Renal cortical epithelial cell (primary cell): ENCODE measurements around the gene PSENEN. TPM values are rescaled to one million over a fixed set of nuclear protein-coding genes. Genes with fewer than 3 reads are reported as not detected.

Experiments
- DNase-seq: peaks from one replicate; pipeline ENCODE4 v3.0.0-alpha.2; 2011; ENCODE audit warnings: low read depth
- total RNA-seq: library from RNA; depleted of rRNA; stranded (reverse); fragments of >200 nt; gene quantifications from 2 replicates; pipeline ENCODE4 v1.2.3, GENCODE V29; 2014

The PSENEN gene
- total RNA-seq, 1 donor from 2014 or later, result 23.5 TPM

DNA sequence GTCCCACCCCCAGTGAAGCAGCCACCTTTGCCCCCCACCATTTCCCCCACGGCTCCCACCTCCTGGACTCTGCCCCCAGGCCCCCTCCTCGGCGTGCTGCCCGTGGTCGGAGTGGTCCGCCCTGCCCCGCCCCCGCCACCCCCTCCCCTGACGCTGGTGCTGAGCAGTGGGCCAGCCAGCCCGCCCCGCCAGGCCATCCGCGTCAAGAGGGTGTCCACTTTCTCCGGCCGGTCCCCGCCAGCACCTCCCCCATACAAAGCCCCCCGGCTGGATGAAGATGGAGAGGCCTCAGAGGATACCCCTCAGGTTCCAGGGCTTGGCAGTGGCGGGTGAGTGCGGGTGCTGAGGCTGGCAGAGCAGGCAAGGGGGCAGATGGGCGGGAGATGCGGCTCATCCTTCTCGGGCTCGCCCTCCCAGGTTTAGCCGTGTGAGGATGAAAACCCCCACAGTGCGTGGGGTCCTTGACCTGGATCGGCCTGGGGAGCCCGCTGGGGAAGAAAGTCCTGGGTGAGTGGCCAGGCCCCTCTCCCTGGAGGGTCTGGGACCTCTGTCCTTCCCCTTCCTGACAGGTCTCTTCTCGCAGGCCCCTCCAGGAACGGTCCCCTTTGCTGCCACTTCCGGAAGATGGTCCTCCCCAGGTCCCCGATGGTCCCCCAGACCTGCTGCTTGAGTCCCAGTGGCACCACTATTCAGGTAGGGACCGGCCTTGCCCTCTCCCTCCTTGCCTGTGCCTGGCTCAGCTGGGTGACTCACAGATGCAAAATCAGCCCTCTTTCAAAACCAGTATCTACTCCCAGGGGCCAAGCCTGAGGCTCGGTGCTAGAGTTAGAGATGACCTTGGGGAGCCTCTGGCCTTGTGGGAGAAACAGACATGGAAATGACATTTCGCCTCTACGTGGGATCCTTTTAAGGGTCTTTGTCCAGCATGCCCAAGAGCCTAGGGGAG is 12.0 kb upstream of the PSENEN start:
- no peak for DNase-seq

DNA sequence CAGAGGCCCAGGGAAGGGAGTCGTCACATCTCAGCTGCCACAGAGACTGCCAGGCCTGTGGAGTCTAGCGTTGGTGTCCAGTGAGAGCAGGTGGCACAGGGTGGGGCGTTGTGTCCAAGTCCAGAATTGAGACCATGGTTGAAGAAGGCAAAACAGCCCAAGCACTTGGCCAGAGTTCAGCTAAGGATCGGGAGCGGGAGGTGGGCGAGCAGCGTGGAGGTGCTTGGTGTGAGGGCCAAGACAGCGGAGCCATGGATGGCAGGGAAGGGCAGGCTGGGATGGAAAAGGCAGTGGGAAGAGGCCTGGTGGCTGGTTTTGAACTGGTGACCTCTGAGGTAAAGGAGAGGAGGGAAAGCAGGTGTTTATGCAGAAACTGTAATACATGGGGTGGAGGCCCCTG is 11.2 kb upstream of the PSENEN start:
- no peak for DNase-seq

DNA sequence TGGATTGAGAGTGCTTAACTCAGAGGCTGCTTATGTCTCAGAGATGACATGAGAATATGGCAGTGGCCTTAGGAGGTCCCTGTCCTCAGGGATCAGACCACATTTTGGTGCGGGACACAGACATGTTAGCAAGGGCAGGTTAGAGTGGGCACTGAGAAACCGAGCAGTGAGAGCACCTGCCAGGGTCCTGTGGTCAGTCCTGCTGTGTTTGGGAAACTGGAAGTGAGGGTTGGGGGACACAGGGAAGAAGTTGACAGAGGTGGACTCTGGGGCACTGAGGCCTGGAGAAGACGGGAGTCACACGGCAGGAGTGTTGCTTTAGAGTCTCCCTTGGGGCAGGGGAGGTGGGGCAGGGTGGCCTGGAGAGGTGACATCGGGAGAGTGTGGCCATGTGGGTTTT is 10.6 kb upstream of the PSENEN start:
- DNase-seq, result no peak

DNA sequence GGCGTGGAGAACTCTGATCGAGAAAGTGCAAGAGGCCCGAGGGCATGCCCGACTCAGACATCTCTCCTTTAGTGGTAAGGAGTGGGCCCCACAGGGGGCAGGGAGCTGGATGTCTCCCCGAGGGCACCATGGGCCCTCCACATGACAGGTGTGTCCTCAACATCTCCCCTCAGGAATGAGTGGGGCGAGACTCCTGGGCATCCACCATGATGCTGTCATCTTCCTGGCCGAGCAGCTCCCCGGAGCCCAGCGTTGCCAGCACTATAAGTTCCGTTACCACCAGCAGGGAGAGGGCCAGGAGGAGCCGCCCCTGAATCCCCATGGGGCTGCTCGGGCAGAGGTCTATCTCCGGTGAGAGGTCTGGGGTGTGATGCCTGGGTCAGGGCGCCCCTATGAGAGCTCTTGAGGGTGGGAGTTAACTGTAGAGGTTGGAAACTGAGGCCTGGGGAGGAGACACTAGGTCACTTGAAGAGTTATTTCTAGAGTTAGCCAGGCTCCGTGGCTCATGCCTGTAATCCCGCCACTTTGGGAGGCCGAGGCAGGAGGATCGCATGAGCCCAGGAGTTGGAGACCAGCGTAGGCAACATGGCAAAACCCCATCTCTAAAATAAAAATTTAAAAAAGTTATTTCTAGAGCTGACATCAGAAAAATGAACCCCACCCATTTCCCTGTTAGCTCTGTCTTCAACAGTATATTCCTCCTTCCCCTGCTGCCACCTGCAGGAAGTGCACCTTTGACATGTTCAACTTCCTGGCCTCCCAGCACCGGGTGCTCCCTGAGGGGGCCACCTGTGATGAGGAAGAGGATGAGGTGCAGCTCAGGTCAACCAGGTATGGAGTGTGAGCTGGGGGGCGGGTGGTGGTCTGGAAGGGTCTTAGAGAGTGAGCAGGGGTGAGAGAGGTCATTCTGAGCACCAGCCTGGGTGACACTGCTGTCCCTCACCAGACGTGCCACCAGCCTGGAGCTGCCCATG is 8.3 kb upstream of the PSENEN start:
- DNase-seq, result no peak

DNA sequence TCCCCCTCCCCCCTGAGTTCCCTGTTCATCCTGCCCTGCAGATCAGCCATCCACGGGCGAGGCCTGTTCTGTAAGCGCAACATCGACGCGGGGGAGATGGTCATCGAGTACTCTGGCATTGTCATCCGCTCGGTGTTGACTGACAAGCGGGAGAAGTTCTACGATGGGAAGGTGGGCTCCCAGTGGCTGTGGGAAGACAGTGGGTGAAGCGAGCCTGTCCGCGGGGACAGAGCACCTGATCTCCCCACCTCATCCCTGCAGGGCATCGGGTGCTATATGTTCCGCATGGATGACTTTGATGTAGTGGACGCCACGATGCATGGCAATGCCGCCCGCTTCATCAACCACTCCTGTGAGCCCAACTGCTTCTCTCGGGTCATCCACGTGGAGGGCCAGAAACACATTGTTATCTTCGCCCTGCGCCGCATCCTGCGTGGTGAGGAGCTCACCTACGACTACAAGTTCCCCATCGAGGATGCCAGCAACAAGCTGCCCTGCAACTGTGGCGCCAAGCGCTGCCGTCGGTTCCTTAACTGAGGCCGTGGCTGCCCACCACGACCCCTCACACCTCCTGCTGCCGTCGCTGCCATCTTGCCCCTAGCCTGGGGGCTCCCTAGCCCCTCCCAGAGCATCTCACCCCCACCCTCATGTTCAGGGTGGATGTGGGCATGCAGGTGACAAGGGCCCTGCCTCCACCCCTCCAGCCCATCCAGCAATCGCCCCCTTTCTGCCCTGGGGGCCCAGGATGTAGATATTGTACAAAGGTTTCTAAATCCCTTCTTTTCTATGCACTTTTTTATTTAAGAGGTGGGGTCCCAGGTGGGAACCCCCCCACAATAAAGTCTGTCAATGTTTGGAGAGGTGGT is 7.2 kb upstream of the PSENEN start:
- no peak for DNase-seq

DNA sequence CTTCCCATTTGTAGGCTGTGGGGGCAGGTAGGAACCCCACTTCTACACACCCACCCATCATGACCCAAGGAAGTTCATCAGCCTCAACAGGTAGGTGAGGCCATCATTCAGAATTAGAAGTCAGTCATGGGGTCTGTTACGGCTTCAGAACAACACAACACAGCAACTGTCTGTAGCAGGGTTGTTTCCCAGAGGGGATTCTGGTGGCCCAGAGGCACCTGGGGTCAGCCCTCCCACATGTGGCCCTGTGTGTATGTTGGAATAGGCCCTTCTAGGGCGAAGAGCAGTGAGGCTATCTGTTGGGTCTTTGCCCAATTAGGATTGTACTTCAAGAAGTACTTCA is 6.6 kb upstream of the PSENEN start:
- no peak for DNase-seq

DNA sequence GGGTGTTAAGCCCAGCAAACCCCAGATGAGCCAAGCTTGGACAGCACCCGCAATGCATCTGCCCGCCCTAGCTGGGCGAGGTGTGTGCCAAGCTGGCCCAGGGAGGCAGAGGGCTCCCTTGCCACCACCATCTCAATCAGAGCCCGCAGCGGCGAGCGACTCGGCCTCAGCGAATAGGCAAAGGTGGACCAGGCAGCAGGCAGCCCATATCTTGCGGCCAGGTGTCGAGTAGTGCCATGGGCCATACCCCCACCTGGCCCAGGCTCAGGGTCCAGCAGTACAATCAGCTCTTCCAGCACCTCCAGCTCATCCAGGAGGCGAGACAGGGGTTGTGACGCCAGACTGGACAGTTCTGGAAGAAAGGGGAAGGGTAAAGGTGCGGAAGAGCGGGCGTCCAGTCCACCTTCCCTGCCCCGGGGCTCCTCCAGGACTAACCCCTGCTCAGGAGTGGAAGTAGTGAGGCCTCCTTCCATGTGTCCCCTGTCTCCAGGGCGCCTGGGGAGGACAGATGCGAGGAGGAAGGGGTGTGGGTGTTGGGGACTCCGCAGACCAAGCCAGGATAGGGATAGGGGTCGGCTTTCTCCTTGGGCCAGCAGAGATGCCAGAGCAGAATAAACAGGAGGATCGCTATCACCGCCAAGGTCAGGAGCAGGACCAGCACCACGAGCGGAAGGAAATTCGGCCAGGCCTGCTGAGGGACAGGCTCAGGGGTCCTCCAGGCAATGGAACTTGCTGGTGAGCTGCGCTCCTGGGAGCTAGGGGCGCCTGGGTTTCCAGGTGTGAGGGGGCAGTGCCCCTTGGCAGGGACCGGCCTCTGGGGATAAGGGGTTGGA is 6.0 kb upstream of the PSENEN start:
- no peak for DNase-seq

DNA sequence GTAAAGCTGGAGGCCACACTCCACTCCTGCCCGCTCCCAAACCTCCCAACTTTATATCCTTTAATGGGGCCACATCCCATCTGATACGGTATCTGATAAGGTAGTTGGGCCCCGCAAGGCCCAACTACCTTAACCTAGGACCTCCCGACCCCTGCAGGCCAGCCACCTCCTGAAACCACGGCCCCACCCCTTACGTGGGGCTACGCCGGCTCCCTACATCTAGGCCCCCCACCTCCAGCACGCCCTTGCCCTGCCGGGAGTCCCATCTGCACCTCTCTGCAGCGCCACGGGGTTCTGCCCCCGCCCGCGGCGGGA is 5.4 kb upstream of the PSENEN start:
- no peak for DNase-seq

DNA sequence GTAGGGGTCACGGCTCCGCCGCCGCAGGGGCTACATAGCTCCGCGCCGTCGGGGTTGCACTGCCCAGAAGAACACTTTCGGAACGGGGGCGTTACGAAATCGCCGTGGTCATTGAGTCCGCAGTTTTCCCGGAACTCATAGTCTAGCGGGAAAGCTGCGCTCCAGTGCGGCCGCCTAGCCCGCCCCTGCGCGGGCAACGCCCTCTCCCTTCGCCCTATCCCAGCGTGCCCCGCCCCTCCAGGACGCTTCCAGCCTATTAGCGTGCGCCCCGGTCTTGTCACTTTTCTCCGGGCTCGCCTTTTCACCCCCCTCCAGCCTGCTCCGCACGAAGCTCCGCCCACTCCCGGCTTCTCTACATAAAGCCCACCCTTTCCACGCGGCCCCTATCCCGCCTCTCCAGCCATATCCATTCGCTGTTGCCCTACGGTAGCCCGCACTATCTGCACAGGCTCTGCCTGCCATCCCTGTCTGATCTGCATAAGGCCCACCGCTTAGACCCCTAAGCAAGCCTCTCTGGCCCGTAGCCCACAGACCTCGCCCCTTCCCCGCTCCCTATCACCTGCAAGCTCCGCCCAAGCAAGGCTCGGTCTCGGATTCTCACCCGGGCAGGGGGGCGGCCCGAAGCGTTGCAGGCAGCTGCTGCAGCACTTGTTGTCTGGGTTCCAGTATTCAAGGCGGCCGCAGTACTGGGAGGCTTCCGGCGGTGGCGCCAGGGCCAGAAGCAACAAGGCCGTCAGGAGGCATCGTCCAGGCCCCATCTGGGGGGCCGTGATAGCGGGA is 4.8 kb upstream of the PSENEN start:
- DNase-seq, result peak; percentile 91

DNA sequence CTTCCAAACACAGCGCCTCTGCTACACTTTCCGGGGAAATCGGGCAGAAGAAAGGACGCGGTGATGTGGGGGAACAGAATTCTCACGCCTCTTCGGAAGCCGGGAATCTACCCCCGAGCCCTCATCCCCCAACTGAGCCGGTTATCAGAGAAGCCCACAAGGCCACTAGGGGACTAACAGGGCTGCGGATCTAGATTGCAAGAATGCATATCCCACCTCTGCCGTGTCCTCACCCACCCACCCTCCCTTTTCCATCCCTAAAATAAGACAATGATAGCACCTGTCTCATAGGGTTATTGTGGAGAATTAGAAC is 4.3 kb upstream of the PSENEN start:
- DNase-seq, result no peak

DNA sequence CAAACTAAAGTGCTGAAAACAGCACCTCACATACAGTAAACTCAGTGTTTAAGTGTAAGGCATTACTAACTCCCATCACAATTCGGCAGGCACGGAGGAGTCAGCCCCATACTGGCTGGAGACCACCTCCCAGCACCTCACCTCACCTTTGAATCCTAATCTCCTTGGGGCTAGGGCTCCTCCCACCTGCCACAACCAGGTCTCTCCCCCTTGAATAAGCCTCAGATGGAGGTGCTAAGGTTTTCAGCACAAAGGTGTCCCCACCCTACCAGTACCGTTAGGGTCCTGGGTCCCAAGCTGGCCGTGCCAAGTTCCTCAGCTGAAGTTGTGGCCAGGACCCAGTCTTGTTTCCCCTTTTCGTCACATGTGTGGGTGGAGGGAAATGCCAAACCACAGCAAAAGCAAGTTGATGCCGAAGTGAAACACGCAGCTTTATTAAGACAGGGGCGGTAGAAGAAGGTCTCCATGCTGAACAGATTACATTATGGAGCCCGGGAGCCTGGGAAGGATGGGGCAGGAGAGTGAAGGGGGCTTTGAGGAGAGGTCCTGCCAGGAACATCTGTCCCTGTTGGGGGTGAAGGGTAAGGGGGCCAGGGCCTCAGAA is 3.2 kb upstream of the PSENEN start, which contains the start of gene IGFLR1:
IGFLR1 (minus strand) TSS at position 332 of the 604 bp plus-strand sequence. CDS start 1,272 bp downstream, outside the sequence.
- DNase-seq, result no peak

DNA sequence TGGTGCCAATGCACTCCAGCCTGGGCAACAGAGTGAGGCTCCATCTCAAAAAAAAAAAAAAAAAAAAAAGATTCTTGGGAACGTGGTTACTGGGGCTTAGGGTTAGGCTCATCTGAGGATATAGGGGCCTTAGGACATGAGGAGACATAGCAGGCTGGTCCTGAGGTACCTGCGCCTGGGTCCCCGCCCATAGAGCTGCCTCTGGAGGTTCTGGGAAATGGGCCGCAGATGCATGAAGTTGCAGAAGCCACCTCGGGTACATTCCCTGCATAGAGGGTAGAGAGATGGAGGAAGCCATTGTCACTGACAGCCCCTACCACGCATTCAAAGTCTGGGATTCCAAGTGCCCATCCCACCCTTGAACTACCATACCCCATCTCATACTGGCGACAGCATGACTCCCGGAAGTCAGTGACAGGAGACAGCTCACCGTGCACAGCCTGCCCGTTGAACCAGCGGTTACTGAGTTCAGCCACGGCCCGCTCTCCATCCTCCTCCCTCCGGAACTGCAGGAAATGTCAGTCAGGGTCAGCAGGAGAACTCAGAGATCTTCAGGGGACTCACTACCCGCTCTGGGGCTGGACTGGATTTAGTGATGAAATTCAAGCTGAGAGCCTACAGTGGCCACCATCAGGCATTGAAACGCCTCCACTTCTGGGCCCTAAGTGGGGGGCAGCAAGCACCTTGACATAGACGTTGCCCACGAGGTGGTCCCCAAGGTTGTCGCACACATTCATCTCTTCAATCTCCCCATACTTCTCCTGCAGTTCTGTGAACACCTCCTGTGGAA is 1.6 kb upstream of the PSENEN start:
- DNase-seq, result no peak

DNA sequence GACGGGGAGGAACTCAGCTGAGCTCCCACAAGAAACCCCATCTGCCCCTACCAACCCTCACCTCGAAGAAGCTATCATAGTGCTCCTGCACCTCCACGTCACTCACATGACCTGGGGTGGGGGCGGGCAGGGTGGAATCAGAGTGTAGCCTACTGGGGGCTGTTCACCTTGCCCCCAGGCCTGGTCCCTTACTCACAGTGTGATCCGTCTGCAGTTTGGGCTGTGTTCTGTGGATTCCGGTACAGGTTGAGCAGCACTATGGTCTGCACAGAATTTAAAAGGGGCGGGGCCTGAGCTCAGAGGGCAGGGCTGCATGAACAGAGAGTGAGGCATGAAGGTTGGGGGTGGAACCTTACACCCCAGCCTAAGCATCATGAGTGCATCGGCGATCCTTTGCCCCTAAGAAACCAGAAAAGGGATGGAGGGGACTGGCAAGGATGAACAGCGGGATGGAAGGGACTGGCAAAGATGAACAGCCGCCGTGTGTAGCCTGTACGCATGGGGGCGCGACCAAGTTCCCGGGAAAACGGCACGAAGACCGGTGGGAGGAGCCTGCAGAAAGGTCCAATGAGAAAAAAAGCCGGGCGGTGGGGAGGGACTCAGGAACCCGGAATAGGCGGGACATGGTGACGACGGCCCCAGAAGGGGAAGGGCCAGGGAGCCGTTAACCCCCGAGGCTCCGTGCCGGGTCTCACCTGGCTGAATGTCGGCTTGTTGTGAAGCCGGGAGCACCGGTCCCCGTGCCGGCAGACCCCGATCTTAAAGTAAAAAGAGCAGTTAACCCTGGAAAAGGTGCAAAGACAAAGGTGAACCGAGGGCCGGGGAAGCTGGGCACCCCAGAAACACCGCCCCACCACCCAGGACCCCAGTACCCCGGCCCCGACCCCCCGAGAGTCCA is 772 bp upstream of the PSENEN start:
- DNase-seq, result peak; percentile 89

DNA sequence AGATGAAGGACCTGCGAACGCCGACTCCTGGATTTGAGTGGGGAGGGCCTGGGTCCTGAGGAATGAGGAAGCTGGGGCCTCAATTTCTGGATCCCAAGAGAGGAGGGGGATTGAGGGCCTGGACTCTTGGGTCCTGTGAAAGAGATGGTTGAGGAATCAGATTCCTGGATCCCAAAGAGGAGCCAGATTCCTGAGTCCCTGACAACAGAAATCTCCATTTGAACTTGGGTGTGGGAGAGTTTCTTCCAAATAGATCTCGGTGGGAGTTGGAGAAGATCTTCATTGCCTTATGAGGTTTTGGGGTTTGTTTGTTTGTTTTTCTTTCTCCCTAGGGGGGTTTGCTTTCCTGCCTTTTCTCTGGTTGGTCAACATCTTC is 624 bp downstream of the PSENEN start:
- no peak for DNase-seq

DNA sequence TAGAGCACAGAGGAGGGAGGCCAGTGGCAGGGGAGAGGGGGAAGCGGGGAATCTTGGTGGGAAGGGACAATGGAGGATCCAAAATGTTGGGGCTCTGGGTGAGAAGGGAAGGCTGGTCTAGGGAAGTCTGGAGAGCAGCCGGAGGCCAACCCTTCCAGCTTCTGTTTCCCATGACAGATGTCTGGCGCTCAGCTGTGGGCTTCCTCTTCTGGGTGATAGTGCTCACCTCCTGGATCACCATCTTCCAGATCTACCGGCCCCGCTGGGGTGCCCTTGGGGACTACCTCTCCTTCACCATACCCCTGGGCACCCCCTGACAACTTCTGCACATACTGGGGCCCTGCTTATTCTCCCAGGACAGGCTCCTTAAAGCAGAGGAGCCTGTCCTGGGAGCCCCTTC is 1.1 kb downstream of the PSENEN start:
- DNase-seq, result no peak

DNA sequence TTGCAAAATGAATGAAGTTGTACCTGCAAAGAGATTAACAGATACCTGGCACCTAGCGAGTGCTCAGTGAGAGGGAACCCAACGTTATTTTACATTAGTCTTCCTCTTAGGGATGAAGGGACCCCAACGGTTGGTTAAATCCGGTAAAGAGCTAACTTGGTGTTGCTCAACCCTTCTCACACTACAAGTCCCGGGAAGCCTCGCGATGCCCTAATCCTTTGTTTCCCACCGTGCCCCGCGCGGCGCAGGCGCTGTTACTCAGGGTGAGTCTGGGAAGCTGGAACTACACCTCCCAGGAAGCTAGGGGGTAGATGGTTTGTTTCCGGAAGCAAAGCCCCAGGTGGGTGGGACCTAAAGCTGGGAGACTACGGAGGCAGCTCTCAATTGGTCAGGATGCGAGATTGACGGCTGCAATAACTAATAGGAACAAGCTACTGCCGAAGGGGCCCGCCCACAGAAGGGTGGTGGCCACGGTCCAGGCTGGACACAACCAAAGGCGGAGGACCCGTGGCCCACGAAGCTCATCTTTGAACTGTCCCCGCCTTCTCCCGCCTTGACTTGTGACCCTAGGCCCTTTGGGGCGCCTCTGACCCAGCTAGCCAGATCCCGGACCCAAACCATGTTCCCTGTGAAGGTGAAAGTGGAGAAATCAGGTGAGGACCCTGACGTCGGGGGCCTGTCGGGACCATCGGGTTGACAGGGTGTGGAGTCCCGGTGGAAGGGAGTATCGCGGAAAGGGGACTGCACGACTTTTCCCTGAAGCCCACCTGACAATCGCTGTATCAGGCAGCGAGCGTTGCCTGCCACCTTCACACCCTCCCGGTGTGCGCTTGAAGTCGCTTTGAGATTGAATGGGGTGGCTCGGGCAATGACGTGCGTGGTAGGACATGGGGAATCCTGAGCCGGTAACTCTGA is 2.9 kb downstream of the PSENEN start, which contains the start of gene LIN37:
LIN37 (plus strand) TSS at position 471 of the 915 bp plus-strand sequence; CDS start at position 620, 149 bp downstream.
- DNase-seq, result peak; percentile 99

DNA sequence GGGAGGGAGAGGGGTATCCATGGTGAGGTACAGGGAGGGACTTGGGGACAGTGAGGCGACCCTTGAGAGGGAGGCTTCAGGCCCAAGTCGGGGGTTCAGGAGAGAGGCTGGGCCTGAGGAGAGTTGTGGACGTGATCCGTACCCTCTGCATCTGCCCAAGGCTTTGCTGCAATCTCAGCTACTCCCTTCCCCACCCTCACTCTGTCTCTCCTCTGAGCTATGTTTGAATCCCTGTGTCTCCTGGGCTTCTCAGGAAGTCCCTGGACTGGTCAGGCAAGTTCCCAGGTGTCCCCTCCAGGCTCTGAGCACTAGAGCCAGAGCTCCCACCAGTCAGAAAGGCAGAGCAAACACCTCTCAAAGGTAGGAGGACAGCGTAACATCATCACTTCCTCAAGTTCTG is 4.7 kb downstream of the PSENEN start:
- DNase-seq, result no peak
